Osteocyte (in vitro differentiated cells): ENCODE results near the gene LRPPRC. TPM values are rescaled to one million over a fixed set of nuclear protein-coding genes. Genes with fewer than 3 reads are reported as not detected.

Source experiments
- DNase-seq: peaks from one replicate; pipeline ENCODE4 v3.0.0; 2021; ENCODE audit warnings: mixed read lengths; ENCODE audit not compliant: unreplicated experiment; ENCODE audit errors: extremely low spot score
- H3K27ac Mint-ChIP-seq: one replicate; pipeline ENCODE4 v1.8.0; 2021; ENCODE audit warnings: mild to moderate bottlenecking, mixed read lengths; ENCODE audit not compliant: unreplicated experiment
- H3K27me3 Mint-ChIP-seq: one replicate; pipeline ENCODE4 v1.8.0; 2021; ENCODE audit warnings: mixed read lengths; ENCODE audit not compliant: unreplicated experiment
- H3K36me3 Mint-ChIP-seq: one replicate; pipeline ENCODE4 v1.8.0; 2021; ENCODE audit warnings: mixed read lengths; ENCODE audit not compliant: unreplicated experiment
- H3K4me1 Mint-ChIP-seq: one replicate; pipeline ENCODE4 v1.8.0; 2021; ENCODE audit warnings: mixed read lengths; ENCODE audit not compliant: unreplicated experiment
- H3K4me3 Mint-ChIP-seq: one replicate; pipeline ENCODE4 v1.8.0; 2021; ENCODE audit warnings: mild to moderate bottlenecking, moderate library complexity, mixed read lengths; ENCODE audit not compliant: unreplicated experiment
- H3K9me3 Mint-ChIP-seq: one replicate; pipeline ENCODE4 v1.8.0; 2021; ENCODE audit warnings: mixed read lengths; ENCODE audit not compliant: unreplicated experiment
- total RNA-seq: library from RNA; stranded (reverse); gene quantifications from 2 replicates; pipeline ENCODE4 v1.2.1, GENCODE V29; 2021
- TF ChIP-seq, protein P1 (sequence below): fragments of 200-600 bp; sonication (generic); IDR thresholded peaks from 2 replicates; pipeline ENCODE4 v1.5.0; 2021; ENCODE audit warnings: antibody characterized with exemption, mild to moderate bottlenecking, moderate library complexity

LRPPRC gene
- total RNA-seq, 1 donor from 2014 or later, result 73.8 TPM

GRCh38 chr2:43939695-43940256 is 56.0 kb downstream of the LRPPRC start:
- no peak for DNase-seq
- no peaks in the 10 kb centered on the region for H3K27me3 Mint-ChIP-seq
- H3K36me3 Mint-ChIP-seq, result peaks cover 22% of the 10 kb centered on the region
- H3K27ac Mint-ChIP-seq, result no peak overlapping the region
- no peaks in the 10 kb centered on the region for H3K9me3 Mint-ChIP-seq
- no peak overlapping the region for H3K4me3 Mint-ChIP-seq
- TF ChIP-seq, protein P1, sequence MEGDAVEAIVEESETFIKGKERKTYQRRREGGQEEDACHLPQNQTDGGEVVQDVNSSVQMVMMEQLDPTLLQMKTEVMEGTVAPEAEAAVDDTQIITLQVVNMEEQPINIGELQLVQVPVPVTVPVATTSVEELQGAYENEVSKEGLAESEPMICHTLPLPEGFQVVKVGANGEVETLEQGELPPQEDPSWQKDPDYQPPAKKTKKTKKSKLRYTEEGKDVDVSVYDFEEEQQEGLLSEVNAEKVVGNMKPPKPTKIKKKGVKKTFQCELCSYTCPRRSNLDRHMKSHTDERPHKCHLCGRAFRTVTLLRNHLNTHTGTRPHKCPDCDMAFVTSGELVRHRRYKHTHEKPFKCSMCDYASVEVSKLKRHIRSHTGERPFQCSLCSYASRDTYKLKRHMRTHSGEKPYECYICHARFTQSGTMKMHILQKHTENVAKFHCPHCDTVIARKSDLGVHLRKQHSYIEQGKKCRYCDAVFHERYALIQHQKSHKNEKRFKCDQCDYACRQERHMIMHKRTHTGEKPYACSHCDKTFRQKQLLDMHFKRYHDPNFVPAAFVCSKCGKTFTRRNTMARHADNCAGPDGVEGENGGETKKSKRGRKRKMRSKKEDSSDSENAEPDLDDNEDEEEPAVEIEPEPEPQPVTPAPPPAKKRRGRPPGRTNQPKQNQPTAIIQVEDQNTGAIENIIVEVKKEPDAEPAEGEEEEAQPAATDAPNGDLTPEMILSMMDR, result no peak
- no peaks in the 10 kb centered on the region for H3K4me1 Mint-ChIP-seq

GRCh38 chr2:43937269-43937820 is 58.4 kb downstream of the LRPPRC start:
- no peaks in the 10 kb centered on the region for H3K4me1 Mint-ChIP-seq
- TF ChIP-seq, protein P1, result no peak
- peaks cover 33% of the 10 kb centered on the region for H3K36me3 Mint-ChIP-seq
- DNase-seq, result no peak
- no peak overlapping the region for H3K27ac Mint-ChIP-seq
- H3K9me3 Mint-ChIP-seq, result no peaks in the 10 kb centered on the region
- H3K27me3 Mint-ChIP-seq, result no peaks in the 10 kb centered on the region
- no peak overlapping the region for H3K4me3 Mint-ChIP-seq

DNA sequence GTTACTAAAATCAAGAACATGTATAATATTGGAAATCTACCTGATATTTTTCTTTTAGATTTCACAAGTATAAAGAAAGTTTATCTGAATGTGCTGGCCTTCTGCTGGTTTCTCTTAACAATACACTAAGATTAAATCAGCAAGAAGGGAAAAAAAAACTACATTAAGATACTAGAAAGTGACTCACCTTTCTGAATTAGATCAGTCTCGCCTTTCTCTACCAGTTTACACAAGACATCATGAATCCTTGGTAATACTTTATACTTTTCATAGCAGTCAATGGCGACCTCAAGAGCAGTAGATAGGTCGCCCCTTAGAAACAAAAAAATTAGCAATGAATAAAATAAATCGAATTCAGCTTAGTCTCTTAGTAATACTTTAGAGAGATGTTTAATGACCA is 61.2 kb downstream of the LRPPRC start:
- TF ChIP-seq, protein P1, result no peak
- no peak overlapping the region for H3K27ac Mint-ChIP-seq
- H3K9me3 Mint-ChIP-seq, result no peaks in the 10 kb centered on the region
- H3K36me3 Mint-ChIP-seq, result peaks cover 39% of the 10 kb centered on the region
- H3K4me1 Mint-ChIP-seq, result no peaks in the 10 kb centered on the region
- no peak overlapping the region for H3K4me3 Mint-ChIP-seq
- no peaks in the 10 kb centered on the region for H3K27me3 Mint-ChIP-seq
- DNase-seq, result no peak

DNA sequence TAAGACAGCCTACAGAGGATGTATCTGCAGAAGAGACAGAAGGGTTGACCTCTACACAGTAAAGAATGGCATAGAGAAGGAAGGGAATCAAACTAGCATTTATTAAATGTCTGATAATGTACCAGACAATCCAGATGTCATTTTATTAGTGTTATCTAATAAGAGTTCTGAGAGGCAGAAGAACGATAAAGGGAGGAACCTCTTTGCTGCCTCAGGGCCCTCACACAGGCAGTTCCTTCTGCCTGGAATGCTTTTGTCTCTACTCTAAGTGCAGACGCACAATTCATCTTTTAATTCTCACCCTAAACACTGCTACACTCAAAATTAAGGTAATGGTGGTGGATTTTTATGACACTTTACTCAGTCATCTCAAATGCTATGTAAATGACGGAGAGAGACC is 64.5 kb downstream of the LRPPRC start:
- Mint-ChIP-seq H3K36me3 (peaks cover 41% of the 10 kb centered on the region), H3K4me3 (no peak overlapping the region), H3K27ac (no peak overlapping the region), H3K27me3 (no peaks in the 10 kb centered on the region), H3K9me3 (no peaks in the 10 kb centered on the region), H3K4me1 (no peaks in the 10 kb centered on the region)
- no peak for DNase-seq
- TF ChIP-seq, protein P1, result no peak

GRCh38 chr2:43927442-43927841 is 68.3 kb downstream of the LRPPRC start:
- TF ChIP-seq, protein P1, result no peak
- no peak overlapping the region for H3K27ac Mint-ChIP-seq
- no peak overlapping the region for H3K4me3 Mint-ChIP-seq
- no peaks in the 10 kb centered on the region for H3K4me1 Mint-ChIP-seq
- H3K9me3 Mint-ChIP-seq, result no peaks in the 10 kb centered on the region
- peaks cover 38% of the 10 kb centered on the region for H3K36me3 Mint-ChIP-seq
- no peaks in the 10 kb centered on the region for H3K27me3 Mint-ChIP-seq
- DNase-seq, result no peak
